Activated CD8-positive, alpha-beta memory T cell treated with anti-CD3 and anti-CD28 coated beads for 4 hours (primary cell): ENCODE measurements around the gene PNKD.
"Not testable (repeated sequence)": the region's sequence is repeated elsewhere in the genome, so short reads cannot be mapped to it uniquely, and the experiment has no call there.

ENCODE experiments used
- DNase-seq, 2 donors: peaks; one replicate each; pipeline ENCODE4 v3.0.0-alpha.2; 2020; ENCODE audit warnings: low read depth in 2 of 2

Gene PNKD

GRCh38 chr2:218273214-218273907 is 3.0 kb downstream of the PNKD start:
- DNase-seq, result not testable (repeated sequence)

DNA sequence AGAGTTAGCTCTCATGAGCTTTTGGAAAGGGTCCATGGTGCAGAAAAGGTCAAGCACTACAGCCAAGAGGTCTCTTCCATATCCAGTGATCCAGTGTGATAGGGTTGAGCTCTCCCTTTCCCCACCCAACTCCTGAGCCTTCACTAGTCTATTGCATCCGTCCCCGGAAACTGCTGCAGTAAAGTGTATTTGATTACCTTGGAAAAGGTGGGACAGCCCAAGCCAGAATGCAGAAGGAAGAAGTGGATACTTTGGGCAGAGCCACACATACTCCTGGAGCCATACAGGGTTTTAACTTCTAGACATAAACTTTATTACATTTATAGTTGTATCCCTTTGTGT is 3.6 kb downstream of the PNKD start:
- DNase-seq, result no peak

- DNase-seq, result no peak
These were observed 4.3 kb downstream of the PNKD start for GRCh38 chr2:218274586-218274985.

- no peak for DNase-seq
These were observed 5.2 kb downstream of the PNKD start for GRCh38 chr2:218275371-218276072.

GRCh38 chr2:218276986-218277755 is 6.9 kb downstream of the PNKD start:
- no peak for DNase-seq

DNA sequence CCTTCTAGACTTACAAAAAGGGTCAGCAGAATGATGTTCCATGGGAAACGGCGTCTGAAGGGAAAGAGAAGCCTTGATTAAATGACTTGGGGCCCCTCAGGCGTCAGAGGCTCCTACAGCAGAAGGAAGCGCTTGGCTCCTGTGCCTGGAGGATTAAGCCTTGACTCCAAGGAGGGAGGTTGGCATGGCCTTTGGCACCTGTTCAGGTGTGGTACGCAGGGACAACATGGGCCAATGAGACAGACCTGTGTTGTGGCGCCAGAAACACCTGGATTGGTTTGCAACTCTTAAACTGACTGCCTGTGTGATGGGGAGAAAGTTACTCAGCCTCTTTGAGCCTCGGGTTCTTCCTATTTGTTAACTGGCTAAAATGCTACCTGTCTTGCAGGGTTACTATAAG is 7.6 kb downstream of the PNKD start:
- no peak for DNase-seq

- DNase-seq, result no peak
These were observed 8.4 kb downstream of the PNKD start for GRCh38 chr2:218278531-218279360.

DNA sequence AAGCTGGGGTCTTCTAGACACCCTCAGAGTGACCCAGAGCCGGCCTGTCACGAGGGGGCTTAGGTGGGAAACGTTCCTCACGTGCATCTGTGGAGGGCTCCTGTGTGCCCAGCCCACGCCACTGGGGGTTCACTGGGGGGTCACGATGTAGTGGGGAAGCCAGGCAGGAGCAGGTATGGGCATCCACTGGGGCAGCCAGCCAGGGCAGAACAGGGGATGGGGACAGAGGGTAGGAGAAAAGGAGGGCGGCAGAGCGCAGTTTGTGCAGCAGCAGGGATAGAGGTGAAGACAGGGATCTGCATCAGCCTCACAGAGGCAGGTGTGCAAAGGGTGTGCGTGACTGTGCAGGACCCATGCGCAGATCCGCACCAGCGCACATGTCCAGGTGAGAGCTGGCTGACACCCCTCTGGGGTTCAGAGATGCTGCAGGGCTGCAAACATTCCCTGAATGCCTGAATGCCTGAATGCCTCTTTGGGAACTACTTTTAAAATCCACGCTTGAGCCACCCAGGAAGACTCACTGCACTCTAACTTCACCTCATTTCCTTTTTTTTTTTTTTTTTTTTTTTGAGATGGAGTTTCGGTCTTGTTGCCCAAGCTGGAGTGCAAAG is 10.0 kb downstream of the PNKD start:
- no peak for DNase-seq

GRCh38 chr2:218281449-218281848 is 11.1 kb downstream of the PNKD start:
- DNase-seq, result no peak

GRCh38 chr2:218282173-218282991 is 12.1 kb downstream of the PNKD start:
- DNase-seq, result no peak

- DNase-seq, result peak in 1 of 2 donors; percentile 53
These were observed 13.9 kb downstream of the PNKD start for GRCh38 chr2:218284106-218284811.

DNA sequence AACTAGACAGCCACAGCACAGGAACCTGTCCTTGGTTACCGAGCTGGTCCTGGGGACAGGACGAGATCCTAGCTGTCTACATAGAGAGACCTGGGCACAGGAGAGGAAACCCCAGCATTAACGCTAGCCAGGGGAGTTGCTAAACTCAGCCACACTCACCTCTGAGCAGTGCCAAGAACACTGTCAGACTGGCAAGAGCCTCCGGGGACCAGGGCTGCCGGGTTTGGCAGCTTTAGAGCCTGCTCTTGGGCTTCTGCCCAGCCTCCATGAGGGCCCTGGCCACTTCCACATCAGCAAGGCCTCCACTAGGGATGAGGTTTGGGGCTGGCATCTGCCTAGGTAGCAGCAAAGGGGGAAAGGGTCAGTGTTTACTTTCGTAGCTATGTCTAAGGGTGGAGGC is 15.3 kb downstream of the PNKD start:
- no peak for DNase-seq

GRCh38 chr2:218286570-218287459 is 16.5 kb downstream of the PNKD start:
- peak; percentile 64 to 75 for DNase-seq

GRCh38 chr2:218289639-218290315 is 19.5 kb downstream of the PNKD start:
- DNase-seq, result no peak

- no peak for DNase-seq
These were observed 20.3 kb downstream of the PNKD start for GRCh38 chr2:218290316-218291261.

- DNase-seq, result no peak
These were observed 21.2 kb downstream of the PNKD start for GRCh38 chr2:218291318-218292047.
